SU-DHL-6 (cell line): Measurements from ENCODE around the gene ADSS1.

Experiments used
- CTCF ChIP-seq: fragments of 200-600 bp; sonication (generic); IDR thresholded peaks from one replicate; pipeline ENCODE4 v1.5.1; 2017; ENCODE audit warnings: antibody characterized with exemption, mild to moderate bottlenecking, low read length, moderate library complexity; ENCODE audit not compliant: insufficient read depth, poor library complexity, severe bottlenecking
- EZH2phosphoT487 ChIP-seq: fragments of 200-600 bp; sonication (generic), shearing (Covaris generic); conservative IDR thresholded peaks from 2 replicates; pipeline ENCODE4 v1.6.1; 2018; ENCODE audit warnings: mild to moderate bottlenecking, antibody characterized with exemption, low read length, moderate library complexity, mixed read lengths

GRCh38 chr14:104730487-104730886 is 6.5 kb downstream of the ADSS1 start:
- TF ChIP-seq EZH2phosphoT487, result no peak
- TF ChIP-seq CTCF, result no peak
